GM23338 (cell line): ENCODE data around the gene PRDM8. TPM values are rescaled to one million over a fixed set of nuclear protein-coding genes. Genes with fewer than 3 reads are reported as not detected.

Source experiments
- ATAC-seq: fragments of 200-7000 bp; cut with Tn5 transposase; 3 replicates; pipeline ENCODE4 v1.9.1; 2020
- DNase-seq: peaks from one replicate; pipeline ENCODE4 v3.0.0-alpha.2; 2015; ENCODE audit warnings: low spot score
- H2AFZ ChIP-seq: fragments of 200-600 bp; sonication (generic); 2 replicates; pipeline ENCODE4 v1.8.0; 2016; ENCODE audit warnings: antibody characterized with exemption, mild to moderate bottlenecking, moderate library complexity
- H3F3A ChIP-seq: fragments of 200-600 bp; sonication (generic); replicated peaks from 2 replicates; pipeline ENCODE4 v1.8.0; 2017; ENCODE audit warnings: antibody characterized with exemption, mixed run types, low read depth
- H3K27ac ChIP-seq: fragments of 200-600 bp; sonication (generic); 2 replicates; pipeline ENCODE4 v1.6.1; 2016; ENCODE audit warnings: low read depth
- H3K27me3 ChIP-seq: fragments of 200-600 bp; sonication (generic); 2 replicates; pipeline ENCODE4 v1.8.0; 2016; ENCODE audit warnings: mild to moderate bottlenecking, mixed run types, moderate library complexity; ENCODE audit not compliant: insufficient read depth
- H3K36me3 ChIP-seq: fragments of 200-600 bp; sonication (generic); 2 replicates; pipeline ENCODE4 v1.8.0; 2016; ENCODE audit warnings: mild to moderate bottlenecking; ENCODE audit not compliant: insufficient read depth
- H3K4me1 ChIP-seq: fragments of 200-600 bp; sonication (generic); 2 replicates; pipeline ENCODE4 v1.8.0; 2016; ENCODE audit warnings: mild to moderate bottlenecking, moderate library complexity; ENCODE audit not compliant: insufficient read depth
- H3K4me2 ChIP-seq: fragments of 200-600 bp; sonication (generic); 2 replicates; pipeline ENCODE4 v1.7.1; 2017; ENCODE audit warnings: mixed run types
- H3K4me3 ChIP-seq: fragments of 200-600 bp; sonication (generic); 2 replicates; pipeline ENCODE4 v1.6.1; 2016; ENCODE audit warnings: mixed run types
- H3K79me2 ChIP-seq: fragments of 200-600 bp; sonication (generic); replicated peaks from 2 replicates; pipeline ENCODE4 v1.8.0; 2017; ENCODE audit warnings: mild to moderate bottlenecking; ENCODE audit not compliant: insufficient read depth
- H3K9me2 ChIP-seq: fragments of 200-600 bp; sonication (generic); 2 replicates; pipeline ENCODE4 v1.8.0; 2017; ENCODE audit not compliant: insufficient read depth
- H4K20me1 ChIP-seq: fragments of 200-600 bp; sonication (generic); replicated peaks from 2 replicates; pipeline ENCODE4 v1.8.0; 2017; ENCODE audit warnings: mild to moderate bottlenecking; ENCODE audit not compliant: insufficient read depth
- H3K27ac Mint-ChIP-seq: 2 replicates; pipeline ENCODE4 v1.8.0; 2020; ENCODE audit warnings: inconsistent platforms, mild to moderate bottlenecking, moderate library complexity, mixed read lengths
- H3K27me3 Mint-ChIP-seq: 3 replicates; pipeline ENCODE4 v1.8.0; 2022; ENCODE audit warnings: low read depth, mild to moderate bottlenecking, moderate library complexity, mixed read lengths, inconsistent platforms; ENCODE audit not compliant: insufficient read depth, poor library complexity
- H3K36me3 Mint-ChIP-seq: 3 replicates; pipeline ENCODE4 v1.8.0; 2021; ENCODE audit warnings: low read depth, mild to moderate bottlenecking, inconsistent platforms, moderate library complexity, mixed read lengths
- H3K4me1 Mint-ChIP-seq: 3 replicates; pipeline ENCODE4 v1.8.0; 2020; ENCODE audit warnings: mild to moderate bottlenecking, inconsistent platforms, mixed read lengths
- H3K4me3 Mint-ChIP-seq: 3 replicates; pipeline ENCODE4 v1.8.0; 2021; ENCODE audit warnings: moderate library complexity, mild to moderate bottlenecking, inconsistent platforms, mixed read lengths
- H3K9me3 Mint-ChIP-seq: 3 replicates; pipeline ENCODE4 v1.8.0; 2020; ENCODE audit warnings: moderate library complexity, mild to moderate bottlenecking, inconsistent platforms, mixed read lengths
- CREB1 ChIP-seq: fragments of 250-450 bp; sonication (Bioruptor Pico); IDR thresholded peaks from 2 replicates; pipeline ENCODE4 v1.5.0; 2020; ENCODE audit warnings: low read depth, mild to moderate bottlenecking, moderate library complexity
- CTCF ChIP-seq, 2 experiments: fragments of 200-600 bp in 1 of 2; sonication (generic) in 1 of 2; conservative IDR thresholded peaks; 2 replicates each; pipeline versions ENCODE4 v1.5.1 to v1.6.1; 2016 to 2017; ENCODE audit warnings: antibody characterized with exemption in 2 of 2, low read depth in 2 of 2, mild to moderate bottlenecking in 2 of 2, moderate library complexity in 1 of 2
- ETS1 ChIP-seq: IDR thresholded peaks from 2 replicates; pipeline ENCODE4 v1.6.1; 2016; ENCODE audit warnings: antibody characterized with exemption
- EZH2 ChIP-seq: fragments of 200-600 bp; sonication (generic); IDR thresholded peaks from one replicate; pipeline ENCODE4 v1.8.0; 2017; ENCODE audit warnings: antibody characterized with exemption, mild to moderate bottlenecking, low read depth; ENCODE audit not compliant: unreplicated experiment
- EZH2phosphoT487 ChIP-seq: fragments of 200-600 bp; sonication (generic); IDR thresholded peaks from one replicate; pipeline ENCODE4 v1.8.1; 2018; ENCODE audit warnings: antibody characterized with exemption; ENCODE audit not compliant: unreplicated experiment
- JUNB ChIP-seq: IDR thresholded peaks from one replicate; pipeline ENCODE4 v1.6.1; 2016; ENCODE audit warnings: antibody characterized with exemption; ENCODE audit not compliant: unreplicated experiment
- NANOG ChIP-seq: IDR thresholded peaks from 2 replicates; pipeline ENCODE4 v1.6.1; 2016; ENCODE audit warnings: antibody characterized with exemption, borderline replicate concordance
- POLR2AphosphoS5 ChIP-seq: IDR thresholded peaks from 2 replicates; pipeline ENCODE4 v1.6.1; 2016; ENCODE audit warnings: antibody characterized with exemption, low read depth
- REST ChIP-seq: IDR thresholded peaks from one replicate; pipeline ENCODE4 v1.6.1; 2018; ENCODE audit warnings: antibody characterized with exemption; ENCODE audit not compliant: unreplicated experiment
- STAT1 ChIP-seq: IDR thresholded peaks from one replicate; pipeline ENCODE4 v1.6.1; 2016; ENCODE audit warnings: antibody characterized with exemption; ENCODE audit not compliant: unreplicated experiment
- ZNF114 ChIP-seq: fragments of 250-450 bp; sonication (Bioruptor Pico); IDR thresholded peaks from 2 replicates; pipeline ENCODE4 v1.5.0; 2020; ENCODE audit warnings: mild to moderate bottlenecking, moderate library complexity
- ZNF331 ChIP-seq: fragments of 250-450 bp; sonication (Bioruptor Pico); IDR thresholded peaks from 2 replicates; pipeline ENCODE4 v1.5.0; 2020; ENCODE audit warnings: low read depth, mild to moderate bottlenecking, moderate library complexity
- ZNF462 ChIP-seq: fragments of 250-450 bp; sonication (Bioruptor Pico); IDR thresholded peaks from 2 replicates; pipeline ENCODE4 v1.5.0; 2020; ENCODE audit warnings: mild to moderate bottlenecking, moderate library complexity
- polyA plus RNA-seq: library from polyadenylated mRNA; unstranded; fragments of >200 nt; fragmentation: Nextera tagmentation; extraction: Ambion mirVana; gene quantifications from 2 replicates; pipeline ENCODE4 v1.2.1, GENCODE V29; 2016
- total RNA-seq: library from RNA; depleted of rRNA; stranded (reverse); fragments of >200 nt; shearing (Covaris generic); gene quantifications from 2 replicates; pipeline ENCODE4 v1.2.3, GENCODE V29; 2014

Gene PRDM8
- total and polyA plus RNA-seq, 2 experiments from 2014 or later: 0.16 TPM; not detected in 1

GRCh38 chr4:80225595-80225994 is 28.3 kb downstream of the PRDM8 start:
- H3K9me3 Mint-ChIP-seq: no peaks in the 10 kb centered on the region
- H3K27me3 ChIP-seq: no peaks in the 10 kb centered on the region
- TF ChIP-seq EZH2: no peak
- no peak for TF ChIP-seq REST
- TF ChIP-seq EZH2phosphoT487: no peak
- no peak for TF ChIP-seq POLR2AphosphoS5
- no peak for TF ChIP-seq ZNF462 (CRISPR knock-in tag)
- no peak for TF ChIP-seq ZNF114 (CRISPR knock-in tag)
- no peak for TF ChIP-seq ETS1
- TF ChIP-seq CREB1 (CRISPR knock-in tag): no peak
- TF ChIP-seq ZNF331 (CRISPR knock-in tag): no peak
- no peak for TF ChIP-seq JUNB
- no peak for TF ChIP-seq CTCF (conservative IDR thresholded peaks at IDR 0.05; ENCODE audit: low read depth in 2 of 2)
- TF ChIP-seq STAT1: no peak
- TF ChIP-seq NANOG: no peak
- no peak overlapping the region for H3K4me3 Mint-ChIP-seq
- H3K36me3 Mint-ChIP-seq: no peaks in the 10 kb centered on the region
- no peaks in the 10 kb centered on the region for H4K20me1 ChIP-seq
- DNase-seq (no peak), ATAC-seq (no peak)
- H3K4me3 ChIP-seq: no peak overlapping the region
- H3K36me3 ChIP-seq: no peaks in the 10 kb centered on the region
- H3K27ac Mint-ChIP-seq: no peak overlapping the region
- H3K9me2 ChIP-seq: no peaks in the 10 kb centered on the region
- no peaks in the 10 kb centered on the region for H3K4me1 Mint-ChIP-seq
- H3K4me1 ChIP-seq: no peaks in the 10 kb centered on the region
- H3K4me2 ChIP-seq: no peak overlapping the region
- no peak overlapping the region for H2AFZ ChIP-seq
- no peaks in the 10 kb centered on the region for H3K79me2 ChIP-seq
- H3F3A ChIP-seq: no peaks in the 10 kb centered on the region
- no peaks in the 10 kb centered on the region for H3K27me3 Mint-ChIP-seq
- H3K27ac ChIP-seq: no peak overlapping the region
